ENCODE measurements around the gene ATXN10. TPM values are rescaled to one million over a fixed set of nuclear protein-coding genes. Genes with fewer than 3 reads are reported as not detected.

The ATXN10 gene
- total RNA-seq, 4 donors from 2014 or later, result 110 to 145 (median 134) TPM

GRCh38 chr22:45638834-45639746 is 32.5 kb upstream of the ATXN10 start:
- DNase-seq, result no peak
- 63 to 76% methylated on average over 18 to 21 of the region's 21 CpGs for WGBS, 2 donors
- Histone ChIP-seq H3K4me3 (replicated peaks in 1 of 3) (no peak overlapping the region), H3K4me1 (no peaks in the 10 kb centered on the region), H3K27me3 (no peaks in the 10 kb centered on the region), H3K36me3 (no peaks in the 10 kb centered on the region), H3K27ac (no peak overlapping the region), H3K9me3 (no peaks in the 10 kb centered on the region)
- TF ChIP-seq POLR2A (IDR thresholded peaks at IDR 0.05) (no peak), CTCF (IDR thresholded peaks at IDR 0.05) (no peak)
- intact Hi-C loops (cut with DNase I), result no loop called here

GRCh38 chr22:45639747-45640102 is 31.9 kb upstream of the ATXN10 start:
- WGBS, 2 donors, result 69 to 72% methylated on average over 6 to 7 of the region's 7 CpGs

GRCh38 chr22:45640291-45640940 is 31.2 kb upstream of the ATXN10 start:
- no peaks in the 10 kb centered on the region for H3K36me3 ChIP-seq
- H3K4me3 ChIP-seq (replicated peaks in 1 of 3), result no peak overlapping the region
- WGBS, 2 donors, result 83 to 100% methylated on average over 5 of the region's 7 CpGs
- H3K4me1 ChIP-seq, result peaks cover 2 to 3% of the 10 kb centered on the region in 2 donors
- no peak for DNase-seq
- intact Hi-C loops (cut with DNase I), result loop anchor here (5.0 to 10.0 kb wide), 2 partner anchors 63 to 224 kb away; no protein-coding TSS in a partner anchor
- no peak for TF ChIP-seq CTCF (IDR thresholded peaks at IDR 0.05)
- TF ChIP-seq POLR2A (IDR thresholded peaks at IDR 0.05), result no peak
- no peak overlapping the region for H3K27ac ChIP-seq
- H3K27me3 ChIP-seq, result no peaks in the 10 kb centered on the region
- H3K9me3 ChIP-seq, result no peaks in the 10 kb centered on the region

More at GRCh38 chr22:45639747-45640102, 31.9 kb upstream of the ATXN10 start:
- Histone ChIP-seq H3K27me3 (no peaks in the 10 kb centered on the region), H3K27ac (no peak overlapping the region), H3K36me3 (no peaks in the 10 kb centered on the region), H3K9me3 (no peaks in the 10 kb centered on the region), H3K4me3 (replicated peaks in 1 of 3) (no peak overlapping the region), H3K4me1 (peaks cover 0 to 1% of the 10 kb centered on the region in 2 donors)
- TF ChIP-seq CTCF (IDR thresholded peaks at IDR 0.05) (no peak), POLR2A (IDR thresholded peaks at IDR 0.05) (no peak)
- intact Hi-C loops (cut with DNase I), result loop anchor here (5.0 to 10.0 kb wide), 2 partner anchors 62 to 225 kb away; no protein-coding TSS in a partner anchor
- no peak for DNase-seq

GRCh38 chr22:45640941-45641621 is 30.6 kb upstream of the ATXN10 start:
- intact Hi-C loops (cut with DNase I), result loop anchor here (5.0 to 10.0 kb wide), 2 partner anchors 64 to 224 kb away; no protein-coding TSS in a partner anchor
- DNase-seq, result no peak

More at GRCh38 chr22:45640941-45641621, 30.6 kb upstream of the ATXN10 start:
- Histone ChIP-seq H3K36me3 (no peaks in the 10 kb centered on the region), H3K27me3 (no peaks in the 10 kb centered on the region), H3K4me3 (replicated peaks in 1 of 3) (no peak overlapping the region), H3K4me1 (peaks cover 2 to 10% of the 10 kb centered on the region in 2 donors), H3K27ac (no peak overlapping the region), H3K9me3 (no peaks in the 10 kb centered on the region)
- no peak for TF ChIP-seq POLR2A (IDR thresholded peaks at IDR 0.05)
- no peak for TF ChIP-seq CTCF (IDR thresholded peaks at IDR 0.05)
- 92 to 93% methylated on average over 17 to 18 of the region's 24 CpGs for WGBS, 2 donors
